Measurements from ENCODE around the gene PTCH1.

- TF ChIP-seq EZH2phosphoT487 (IDR thresholded peaks at IDR 0.05; ENCODE audit: borderline replicate concordance, low read depth) (no peak), MXI1 (IDR thresholded peaks at IDR 0.05; ENCODE audit: low read depth, low read length) (no peak), CTCF (IDR thresholded peaks at IDR 0.05) (no peak), SMC3 (IDR thresholded peaks at IDR 0.05; ENCODE audit: low read depth, low read length) (no peak), POLR2AphosphoS5 (IDR thresholded peaks at IDR 0.05; ENCODE audit: low read depth, low read length) (no peak), SIN3A (IDR thresholded peaks at IDR 0.05; ENCODE audit: borderline replicate concordance, low read depth, low read length) (no peak), CHD2 (IDR thresholded peaks at IDR 0.05; ENCODE audit: low read length, partially characterized antibody) (no peak), TAF1 (IDR thresholded peaks at IDR 0.05; ENCODE audit: borderline replicate concordance, low read depth, low read length) (no peak), GABPA (IDR thresholded peaks at IDR 0.05; ENCODE audit: low read depth) (no peak), USF2 (IDR thresholded peaks at IDR 0.05; ENCODE audit: borderline replicate concordance, low read depth, low read length) (no peak), RAD21 (IDR thresholded peaks at IDR 0.05; ENCODE audit: low read length) (no peak), FOSL2 (IDR thresholded peaks at IDR 0.05; ENCODE audit: borderline replicate concordance, low read depth) (no peak)
- TF ChIP-seq, protein P1, sequence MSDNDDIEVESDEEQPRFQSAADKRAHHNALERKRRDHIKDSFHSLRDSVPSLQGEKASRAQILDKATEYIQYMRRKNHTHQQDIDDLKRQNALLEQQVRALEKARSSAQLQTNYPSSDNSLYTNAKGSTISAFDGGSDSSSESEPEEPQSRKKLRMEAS (IDR thresholded peaks at IDR 0.05; ENCODE audit: low read depth), result no peak
Observed at GRCh38 chr9:95443301-95443700, 73.5 kb downstream of the PTCH1 start.
